Stimulated activated CD4-positive, alpha-beta T cell treated with anti-CD3 and anti-CD28 coated beads, Interleukin-4, amount 100 ng/mL, for 4 hours (primary cell): ENCODE results near the gene CADM1.

Source experiments
- DNase-seq, 2 experiments: peaks; one replicate each; pipeline ENCODE4 v3.0.0-alpha.2; 2020

Gene CADM1

GRCh38 chr11:115199481-115200069, 304.6 kb downstream of the CADM1 start:
- DNase-seq: no peak

- DNase-seq: no peak
These were observed 305.9 kb downstream of the CADM1 start for GRCh38 chr11:115198321-115198741.

- no peak for DNase-seq
These were observed 306.8 kb downstream of the CADM1 start for GRCh38 chr11:115197433-115197832.

- DNase-seq: no peak
These were observed 307.2 kb downstream of the CADM1 start for GRCh38 chr11:115197031-115197430.

- no peak for DNase-seq
These were observed 309.5 kb downstream of the CADM1 start for GRCh38 chr11:115194802-115195110.

- no peak for DNase-seq
These were observed 310.1 kb downstream of the CADM1 start for GRCh38 chr11:115193914-115194801.

- DNase-seq: no peak
These were observed 312.5 kb downstream of the CADM1 start for GRCh38 chr11:115191761-115192160.

- no peak for DNase-seq
These were observed 314.0 kb downstream of the CADM1 start for GRCh38 chr11:115190196-115190595.

- DNase-seq: no peak
These were observed 315.3 kb downstream of the CADM1 start for GRCh38 chr11:115188898-115189278.

GRCh38 chr11:115188188-115188897, 315.9 kb downstream of the CADM1 start:
- no peak for DNase-seq

GRCh38 chr11:115185931-115186330, 318.3 kb downstream of the CADM1 start:
- no peak for DNase-seq

GRCh38 chr11:115185507-115185906, 318.7 kb downstream of the CADM1 start:
- no peak for DNase-seq

GRCh38 chr11:115184901-115185300, 319.3 kb downstream of the CADM1 start:
- DNase-seq: no peak

- no peak for DNase-seq
These were observed 320.4 kb downstream of the CADM1 start for GRCh38 chr11:115183830-115184229.

GRCh38 chr11:115183136-115183535, 321.1 kb downstream of the CADM1 start:
- no peak for DNase-seq

GRCh38 chr11:115182282-115182955, 321.8 kb downstream of the CADM1 start:
- no peak for DNase-seq

- no peak for DNase-seq
These were observed 322.7 kb downstream of the CADM1 start for GRCh38 chr11:115181538-115181937.

GRCh38 chr11:115180272-115180671, 323.9 kb downstream of the CADM1 start:
- DNase-seq: no peak

- DNase-seq: no peak
These were observed 324.6 kb downstream of the CADM1 start for GRCh38 chr11:115179636-115180035.

- no peak for DNase-seq
These were observed 325.5 kb downstream of the CADM1 start for GRCh38 chr11:115178705-115179104.

- no peak for DNase-seq
These were observed 331.1 kb downstream of the CADM1 start for GRCh38 chr11:115173136-115173535.

GRCh38 chr11:115170133-115170815, 333.9 kb downstream of the CADM1 start:
- DNase-seq: no peak

- no peak for DNase-seq
These were observed 335.0 kb downstream of the CADM1 start for GRCh38 chr11:115169251-115169650.
